Left lobe of liver (tissue), 2 donors: Measurements from ENCODE around the gene ASPDH. TPM values are rescaled to one million over a fixed set of nuclear protein-coding genes. Genes with fewer than 3 reads are reported as not detected.

Experiments used
- ATAC-seq: fragments of 200-7000 bp; cut with Tn5 transposase; one replicate; pipeline ENCODE4 v1.9.1; 2020; ENCODE audit warnings: mild to moderate bottlenecking, moderate library complexity
- DNase-seq: peaks from one replicate; pipeline ENCODE4 v3.0.0-alpha.2; 2020; ENCODE audit warnings: low spot score
- total RNA-seq: library from RNA; stranded (reverse); gene quantifications from one replicate; pipeline ENCODE4 v1.2.1, GENCODE V29; 2021
- donor health status: DM: no; HTN: no; CAD: no; lungs with moderate emphysema.
- donor health status: DM: no; HTN: yes; CAD: no.

ASPDH gene
- total RNA-seq, 1 donor from 2014 or later = 61.1 TPM

DNA sequence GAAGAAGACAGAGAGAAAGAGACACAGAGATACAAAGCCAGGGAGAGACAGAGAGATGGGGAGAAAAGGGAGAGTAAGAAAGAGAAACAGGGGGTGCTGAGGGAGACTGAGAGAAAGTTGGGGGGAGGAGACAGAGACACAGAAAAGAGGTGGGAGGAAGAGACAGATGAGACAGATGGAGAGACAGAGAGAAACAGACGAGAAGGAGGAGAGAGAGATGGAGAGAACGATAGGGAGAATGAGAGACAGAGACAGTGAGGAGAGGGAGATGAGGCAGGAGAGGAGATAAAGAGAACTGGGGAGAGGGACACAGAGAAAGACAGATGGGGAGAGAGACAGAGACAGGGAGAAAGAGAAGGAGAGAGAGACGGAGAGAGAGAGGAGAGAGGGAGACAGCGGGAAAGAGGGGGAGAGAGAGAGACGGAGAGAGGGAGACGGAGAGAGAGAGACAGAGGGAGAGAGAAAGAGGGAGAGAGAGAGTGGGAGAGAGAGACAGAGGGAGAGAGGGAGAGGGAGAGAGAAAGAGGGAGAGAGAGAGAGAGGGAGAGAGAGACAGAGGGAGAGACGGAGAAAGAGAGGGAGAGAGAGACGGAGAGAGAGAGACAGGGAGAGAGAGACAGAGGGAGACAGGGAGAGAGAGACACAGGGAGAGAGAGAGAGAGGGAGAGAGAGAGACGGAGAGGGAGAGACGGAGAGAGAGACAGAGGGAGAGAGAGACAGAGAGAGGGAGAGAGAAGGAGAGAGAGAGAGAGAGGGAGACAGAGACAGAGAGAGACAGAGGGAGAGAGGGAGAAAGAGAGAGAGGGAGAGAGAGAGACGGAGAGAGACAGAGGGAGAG, 15.3 kb downstream of the ASPDH start:
- ATAC-seq (no peak), DNase-seq (no peak)

GRCh38 chr19:50497022-50497405, 16.7 kb downstream of the ASPDH start:
- DNase-seq = no peak

DNA sequence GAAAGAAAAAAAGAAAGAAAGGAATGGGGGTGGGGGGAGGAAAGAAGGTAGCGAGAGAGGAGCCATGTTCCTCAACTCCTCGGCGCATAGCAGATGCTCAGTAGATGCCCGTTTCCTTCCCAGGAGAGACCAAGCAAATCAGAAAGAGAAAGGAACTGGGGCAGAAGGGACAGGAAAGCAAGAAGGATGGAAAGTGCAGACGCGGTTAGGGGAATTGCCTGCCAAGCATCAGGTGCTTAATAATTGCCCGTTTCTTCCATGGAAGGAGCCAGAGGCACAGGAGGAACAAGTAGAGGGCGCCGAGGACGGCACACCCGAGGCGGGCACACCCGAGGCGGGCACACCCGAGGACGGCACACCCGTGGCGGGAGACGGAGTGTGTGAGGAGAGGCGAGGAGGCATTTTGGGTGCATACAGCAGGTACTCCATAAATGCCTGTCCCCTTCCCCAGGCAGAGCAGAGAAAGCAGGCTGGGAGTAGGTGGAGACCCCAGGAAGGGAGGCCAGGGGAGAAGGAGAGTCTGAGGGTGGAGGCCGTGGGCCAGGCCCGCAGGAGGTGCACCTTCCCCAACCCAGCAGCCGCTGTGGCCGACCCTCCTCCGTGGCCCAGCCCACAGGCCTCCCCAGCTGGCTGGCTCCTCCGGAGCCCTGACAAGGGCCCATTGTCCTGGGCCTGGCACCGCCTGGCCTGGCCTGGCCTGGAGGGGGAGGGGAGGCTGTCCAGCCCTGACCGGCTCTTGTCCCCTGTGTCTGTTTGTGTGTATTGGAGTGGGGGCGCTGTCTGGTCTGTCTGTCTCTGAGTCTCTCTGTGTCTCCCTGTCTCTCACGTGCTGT, 17.3 kb downstream of the ASPDH start:
- DNase-seq = no peak
- peak; percentile 40 for ATAC-seq

More at GRCh38 chr19:50497022-50497405, 16.7 kb downstream of the ASPDH start:
- no peak for ATAC-seq

DNA sequence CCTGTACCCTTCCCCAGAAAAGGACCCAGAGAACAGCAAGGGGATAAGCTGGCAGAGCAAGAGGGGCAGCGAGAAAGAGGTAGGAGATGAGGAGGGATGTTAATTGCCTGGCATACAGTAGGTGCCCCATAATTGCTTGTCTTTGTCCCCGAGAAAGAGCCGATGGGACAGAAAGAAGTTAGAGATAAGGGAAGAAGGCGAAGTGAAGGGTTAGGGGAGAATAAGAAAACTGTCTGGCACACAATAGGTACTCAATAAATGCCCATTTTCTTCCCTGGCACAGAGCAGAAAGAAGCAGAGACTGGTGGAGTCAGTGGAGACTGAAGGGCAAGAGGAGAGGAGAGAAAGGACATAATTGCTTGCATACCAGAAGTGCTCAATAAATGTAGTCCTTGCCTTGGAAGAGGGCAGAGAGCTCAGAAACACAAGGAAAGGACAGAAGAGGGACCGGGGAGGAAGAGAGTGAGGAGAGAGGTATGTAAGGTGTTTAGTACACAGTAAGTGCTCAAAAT, 18.6 kb downstream of the ASPDH start:
- ATAC-seq (no peak), DNase-seq (no peak)

DNA sequence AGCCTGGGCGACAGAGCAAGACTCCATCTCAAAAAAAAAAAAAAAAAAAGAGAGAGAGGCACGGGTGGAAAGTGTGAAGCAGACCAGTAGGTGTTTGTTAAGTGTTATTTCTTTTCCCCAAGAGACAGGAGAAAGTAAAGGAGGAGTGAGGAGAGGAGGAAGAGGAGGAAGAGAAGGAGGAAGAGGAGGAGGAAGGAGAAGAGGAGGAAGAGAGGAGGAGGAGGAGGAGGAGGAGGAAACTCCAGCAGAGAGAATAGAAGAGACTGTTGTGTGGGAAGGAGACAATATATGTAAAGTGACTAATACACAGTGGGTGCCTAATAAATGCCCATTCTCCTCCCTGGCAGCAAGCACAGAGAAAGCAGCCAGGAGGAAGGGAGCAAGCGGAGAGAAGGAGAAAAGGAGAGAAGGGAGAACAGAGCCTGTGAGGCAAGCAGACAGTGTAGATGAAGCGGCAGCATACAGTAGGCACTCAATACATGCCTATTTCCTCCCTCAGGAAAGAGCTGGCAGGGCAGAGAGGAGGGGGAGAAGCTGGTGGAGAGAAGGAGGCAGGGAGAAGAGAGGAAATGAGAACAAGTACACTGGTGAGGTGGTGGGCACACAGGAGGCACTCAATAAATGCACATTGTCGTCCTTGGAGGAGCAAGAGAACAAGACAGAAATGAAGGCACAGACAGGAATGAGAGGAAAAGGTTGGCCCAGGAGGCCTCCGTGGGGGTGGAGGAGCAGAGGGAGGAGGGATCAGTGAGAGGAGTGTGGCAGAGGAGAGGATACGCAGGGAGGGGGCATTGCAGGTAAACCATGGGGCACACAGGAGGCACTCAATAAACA, 19.3 kb downstream of the ASPDH start:
- DNase-seq (no peak), ATAC-seq (no peak)

DNA sequence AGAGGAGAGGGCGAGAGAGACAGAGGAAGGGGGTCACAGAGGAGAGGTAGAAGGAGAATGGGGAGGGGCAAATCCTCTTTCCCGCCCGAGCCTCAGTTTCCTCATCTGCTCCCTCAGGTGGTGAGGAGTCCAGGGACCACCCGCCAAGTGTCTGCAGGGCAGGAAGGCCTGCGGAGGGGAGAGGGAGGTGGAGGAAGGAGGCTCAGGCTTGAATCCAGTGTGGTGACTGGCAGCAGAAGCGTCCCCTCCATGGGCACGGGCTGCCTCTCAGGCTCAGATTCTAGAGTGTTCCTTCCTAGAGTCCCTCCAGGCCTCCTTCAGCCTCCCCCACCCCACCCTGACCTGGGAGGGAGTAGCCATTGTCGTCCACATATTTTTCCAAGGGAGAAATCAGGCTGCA, 20.5 kb downstream of the ASPDH start:
- DNase-seq (no peak), ATAC-seq (no peak)

- peak; percentile 35 for ATAC-seq
- no peak for DNase-seq
Observed at GRCh38 chr19:50492303-50493052, 21.2 kb downstream of the ASPDH start.

GRCh38 chr19:50490991-50491472, 22.7 kb downstream of the ASPDH start:
- no peak for DNase-seq
- no peak for ATAC-seq

GRCh38 chr19:50490411-50490811, 23.3 kb downstream of the ASPDH start:
- ATAC-seq = no peak
- no peak for DNase-seq

DNA sequence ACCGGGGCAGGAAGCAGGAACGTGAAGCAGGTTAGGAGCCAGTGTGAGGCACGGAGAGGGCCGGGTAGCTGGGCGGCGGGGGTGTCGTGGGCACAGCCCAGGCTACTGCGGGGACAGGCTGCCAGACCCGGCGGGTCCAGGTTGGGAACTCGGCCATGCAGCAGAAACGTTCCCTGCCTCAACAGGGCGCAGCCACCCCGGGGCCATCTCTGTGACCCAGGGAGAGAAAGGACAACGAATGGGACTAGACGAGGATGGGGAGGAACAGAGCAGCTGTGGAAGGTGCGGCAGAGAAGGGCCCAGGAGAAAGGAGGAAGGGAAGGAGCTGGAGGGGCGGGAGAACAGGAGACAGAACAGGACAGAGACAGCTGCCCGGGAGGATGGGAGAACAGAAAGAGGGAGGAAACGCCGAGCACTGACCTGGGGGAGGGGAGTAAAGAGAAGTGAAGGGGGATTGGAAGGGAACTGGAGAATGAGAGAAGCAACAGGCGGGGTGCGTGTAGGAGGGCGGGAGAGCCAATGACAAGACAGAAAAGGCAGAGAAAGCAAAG, 24.2 kb downstream of the ASPDH start:
- peak; percentile 10 for ATAC-seq
- no peak for DNase-seq

- DNase-seq (no peak), ATAC-seq (peak; percentile 12)
Observed at GRCh38 chr19:50488389-50489194, 25.1 kb downstream of the ASPDH start.

GRCh38 chr19:50486823-50487515, 26.7 kb downstream of the ASPDH start:
- DNase-seq (no peak), ATAC-seq (no peak)

GRCh38 chr19:50485284-50485955, 28.3 kb downstream of the ASPDH start:
- ATAC-seq = no peak
- DNase-seq = no peak

- ATAC-seq (no peak), DNase-seq (no peak)
Observed at GRCh38 chr19:50482916-50483315, 30.8 kb downstream of the ASPDH start.

DNA sequence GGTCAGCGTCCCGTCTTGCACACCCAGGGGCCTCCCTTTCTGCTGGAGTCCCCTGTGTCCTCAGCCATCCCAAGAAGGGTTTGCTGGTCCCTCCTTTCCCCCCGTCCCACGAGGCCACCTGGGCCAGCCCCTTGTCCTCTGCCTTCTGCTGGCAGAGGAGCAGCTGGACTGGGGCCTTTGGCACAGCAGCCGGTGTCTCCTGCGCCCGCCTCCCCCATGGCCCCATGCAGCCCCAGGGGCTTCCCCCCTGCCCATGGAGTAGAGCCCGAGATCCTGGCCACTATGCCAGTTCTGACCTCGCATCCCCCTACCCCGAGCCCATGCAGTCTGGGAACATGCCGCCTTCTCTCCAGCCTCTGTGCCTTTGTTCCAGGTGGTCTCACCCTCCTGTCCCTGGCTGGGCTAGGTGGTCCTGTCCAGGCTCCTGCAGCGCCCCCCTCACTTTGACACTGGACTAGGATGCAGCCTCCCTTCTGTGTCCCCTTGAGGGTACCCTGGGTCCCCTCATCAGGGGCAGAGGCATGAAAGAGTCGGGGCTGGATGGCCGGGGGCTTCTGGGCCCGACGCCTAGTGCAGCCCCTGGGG, 31.4 kb downstream of the ASPDH start:
- no peak for DNase-seq
- no peak for ATAC-seq

GRCh38 chr19:50481351-50482149, 32.2 kb downstream of the ASPDH start:
- DNase-seq (no peak), ATAC-seq (no peak)
